H9 (cell line): ENCODE results near the gene ZNF136. TPM values are rescaled to one million over a fixed set of nuclear protein-coding genes. Genes with fewer than 3 reads are reported as not detected.

ENCODE experiments used
- DNase-seq: peaks from one replicate; pipeline ENCODE4 v3.0.0-alpha.2; 2017
- H2AFZ ChIP-seq: one replicate; pipeline ENCODE4 v1.6.1; 2013; ENCODE audit warnings: mild to moderate bottlenecking, low read length, control low read depth, moderate library complexity
- H2AK5ac ChIP-seq: 2 replicates; pipeline ENCODE4 v1.6.1; 2013; ENCODE audit warnings: low read length, control low read depth, mixed read lengths; ENCODE audit not compliant: insufficient read length
- H2BK120ac ChIP-seq: one replicate; pipeline ENCODE4 v1.6.1; 2013; ENCODE audit warnings: low read depth, mild to moderate bottlenecking, low read length, control low read depth, inconsistent platforms; ENCODE audit not compliant: poor library complexity, severe bottlenecking
- H2BK12ac ChIP-seq: 2 replicates; pipeline ENCODE4 v1.6.1; 2013; ENCODE audit warnings: low read length, control low read depth, mixed read lengths, low read depth; ENCODE audit not compliant: insufficient read length
- H2BK15ac ChIP-seq: 2 replicates; pipeline ENCODE4 v1.6.1; 2013; ENCODE audit warnings: low read depth, low read length, control low read depth
- H2BK20ac ChIP-seq: one replicate; pipeline ENCODE4 v1.6.1; 2013; ENCODE audit warnings: low read depth, mild to moderate bottlenecking, low read length, control low read depth, inconsistent platforms; ENCODE audit not compliant: poor library complexity, severe bottlenecking
- H2BK5ac ChIP-seq: 2 replicates; pipeline ENCODE4 v1.6.1; 2013; ENCODE audit warnings: low read length, control low read depth, mixed read lengths; ENCODE audit not compliant: insufficient read length
- H3K14ac ChIP-seq: 2 replicates; pipeline ENCODE4 v1.6.1; 2013; ENCODE audit warnings: low read length, control low read depth; ENCODE audit not compliant: insufficient read depth
- H3K18ac ChIP-seq: 2 replicates; pipeline ENCODE4 v1.6.1; 2013; ENCODE audit warnings: low read depth, mild to moderate bottlenecking, mixed read lengths, low read length, control low read depth; ENCODE audit not compliant: insufficient read length
- H3K23ac ChIP-seq: 2 replicates; pipeline ENCODE4 v1.6.1; 2013; ENCODE audit warnings: low read length, control low read depth, mixed read lengths, low read depth; ENCODE audit not compliant: insufficient read length
- H3K23me2 ChIP-seq: 2 replicates; pipeline ENCODE4 v1.6.1; 2013; ENCODE audit warnings: low read depth, mild to moderate bottlenecking, mixed read lengths, low read length, control low read depth; ENCODE audit not compliant: insufficient read length, poor library complexity, severe bottlenecking
- H3K27ac ChIP-seq: 2 replicates; pipeline ENCODE4 v1.5.1; 2013; ENCODE audit warnings: low read length, control low read depth, mixed read lengths, low read depth; ENCODE audit not compliant: insufficient read length
- H3K27me3 ChIP-seq: 2 replicates; pipeline ENCODE4 v1.6.1; 2013; ENCODE audit warnings: low read length, control low read depth, inconsistent platforms; ENCODE audit not compliant: insufficient read depth
- H3K4ac ChIP-seq: 2 replicates; pipeline ENCODE4 v1.6.1; 2013; ENCODE audit warnings: low read depth, mild to moderate bottlenecking, control low read depth, inconsistent platforms, low read length, moderate library complexity
- H3K4me1 ChIP-seq: 2 replicates; pipeline ENCODE4 v1.6.1; 2013; ENCODE audit warnings: low read length, control low read depth, inconsistent platforms; ENCODE audit not compliant: insufficient read depth
- H3K4me2 ChIP-seq: 2 replicates; pipeline ENCODE4 v1.6.1; 2013; ENCODE audit warnings: low read length, control low read depth, mixed read lengths; ENCODE audit not compliant: insufficient read length, insufficient read depth
- H3K56ac ChIP-seq: 2 replicates; pipeline ENCODE4 v1.6.1; 2013; ENCODE audit warnings: low read depth, mild to moderate bottlenecking, mixed read lengths, low read length, control low read depth; ENCODE audit not compliant: insufficient read length
- H3K79me1 ChIP-seq: 2 replicates; pipeline ENCODE4 v1.6.1; 2013; ENCODE audit warnings: low read depth, mild to moderate bottlenecking, moderate library complexity, low read length, control low read depth, inconsistent platforms; ENCODE audit not compliant: insufficient read depth, poor library complexity, severe bottlenecking
- H3K79me2 ChIP-seq: 2 replicates; pipeline ENCODE4 v1.6.1; 2013; ENCODE audit warnings: low read length, control low read depth, inconsistent platforms; ENCODE audit not compliant: insufficient read depth
- H3K9ac ChIP-seq: 2 replicates; pipeline ENCODE4 v1.6.1; 2013; ENCODE audit warnings: low read length, control low read depth, mixed read lengths; ENCODE audit not compliant: insufficient read length; ENCODE audit errors: extremely low read depth
- H3K9me3 ChIP-seq: one replicate; pipeline ENCODE4 v1.6.1; 2013; ENCODE audit warnings: low read depth, low read length, inconsistent platforms; ENCODE audit not compliant: control insufficient read depth
- H3T11ph ChIP-seq: one replicate; pipeline ENCODE4 v1.6.1; 2013; ENCODE audit warnings: mild to moderate bottlenecking, low read length, control low read depth, inconsistent platforms
- H4K20me1 ChIP-seq: one replicate; pipeline ENCODE4 v1.6.1; 2013; ENCODE audit not compliant: control insufficient read depth, insufficient read length, insufficient read depth
- H4K5ac ChIP-seq: 2 replicates; pipeline ENCODE4 v1.6.1; 2013; ENCODE audit warnings: low read depth, mild to moderate bottlenecking, mixed read lengths, low read length, control low read depth; ENCODE audit not compliant: insufficient read length
- H4K8ac ChIP-seq: replicated peaks from 2 replicates; pipeline ENCODE4 v1.6.1; 2013; ENCODE audit warnings: low read length, control low read depth, mixed read lengths, low read depth; ENCODE audit not compliant: insufficient read length
- H4K91ac ChIP-seq: 2 replicates; pipeline ENCODE4 v1.6.1; 2013; ENCODE audit warnings: low read depth, mild to moderate bottlenecking, moderate library complexity, mixed read lengths, low read length, control low read depth; ENCODE audit not compliant: insufficient read length
- H3K27ac Mint-ChIP-seq, 3 experiments: 2 replicates in 2 of 3; 3 replicates in 1 of 3; pipeline ENCODE4 v1.8.0; 2020 to 2021; ENCODE audit warnings: mixed read lengths in 3 of 3, mild to moderate bottlenecking in 1 of 3, moderate library complexity in 1 of 3
- H3K27me3 Mint-ChIP-seq: 2 replicates; pipeline ENCODE4 v1.8.0; 2021; ENCODE audit warnings: low read depth, mild to moderate bottlenecking, moderate library complexity, mixed read lengths
- H3K36me3 Mint-ChIP-seq, 3 experiments: 2 replicates in 2 of 3; 3 replicates in 1 of 3; pipeline ENCODE4 v1.8.0; 2020 to 2021; ENCODE audit warnings: low read depth in 3 of 3, mixed read lengths in 3 of 3; ENCODE audit not compliant: insufficient read depth in 1 of 3
- H3K4me1 Mint-ChIP-seq, 2 experiments: 2 replicates each; pipeline ENCODE4 v1.8.0; 2020; ENCODE audit warnings: mixed read lengths in 2 of 2
- H3K4me3 Mint-ChIP-seq, 2 experiments: 2 replicates in 1 of 2; 3 replicates in 1 of 2; pipeline ENCODE4 v1.8.0; 2020 to 2021; ENCODE audit warnings: mild to moderate bottlenecking in 2 of 2, mixed read lengths in 2 of 2, moderate library complexity in 1 of 2
- H3K9me3 Mint-ChIP-seq, 2 experiments: 2 replicates in 1 of 2; 3 replicates in 1 of 2; pipeline ENCODE4 v1.8.0; 2020; ENCODE audit warnings: mild to moderate bottlenecking in 2 of 2, mixed read lengths in 2 of 2, moderate library complexity in 1 of 2
- WGBS: extraction: QIAGEN DNeasy Blood & Tissue Kit; methylation state at CpG from one replicate; pipeline ENCODE4 v1.1.7; 2013; ENCODE audit warnings: missing lambda C conversion rate, low lambda C conversion rate, mixed read lengths; ENCODE audit not compliant: insufficient read length; ENCODE audit errors: extremely low coverage; 5-methylcytosine and 5-hydroxymethylcytosine counted together
- total RNA-seq: library from RNA; stranded (reverse); gene quantifications from 2 replicates; pipeline ENCODE4 v1.2.1, GENCODE V29; 2021
- TF ChIP-seq, protein P1 (sequence below): fragments of 200-600 bp; sonication (generic); conservative IDR thresholded peaks from 3 replicates; pipeline ENCODE4 v1.8.0; 2021; ENCODE audit warnings: antibody characterized with exemption, mild to moderate bottlenecking

ZNF136 gene
- total RNA-seq, 1 experiment from 2014 or later, result 10.8 TPM

DNA sequence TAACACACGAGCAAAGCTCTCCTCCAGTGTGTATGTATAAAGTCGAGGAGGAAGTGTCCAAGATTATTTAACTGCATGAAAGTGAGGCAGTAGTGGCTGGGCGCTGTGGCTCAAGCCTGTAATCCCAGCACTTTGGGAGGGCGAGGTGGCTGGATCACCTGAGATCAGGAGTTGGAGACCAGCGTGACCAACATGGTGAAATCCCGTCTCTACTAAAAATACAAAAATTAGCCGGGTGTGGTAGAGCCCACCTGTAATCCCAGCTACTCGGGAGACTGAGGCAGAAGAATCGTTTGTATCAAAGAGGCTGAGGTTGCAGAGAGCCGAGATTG is 21.5 kb upstream of the ZNF136 start:
- Histone ChIP-seq H3K23me2 (peaks cover 4% of the 10 kb centered on the region), H3K14ac (no peak overlapping the region), H2BK12ac (no peak overlapping the region), H3K18ac (no peak overlapping the region), H4K91ac (no peak overlapping the region), H3K4me2 (no peak overlapping the region), H3K23ac (no peak overlapping the region), H4K5ac (no peak overlapping the region), H3K9ac (no peak overlapping the region), H2BK15ac (no peak overlapping the region), H3K79me2 (no peaks in the 10 kb centered on the region; the same call in 1 of the 2 replicates), H3T11ph (no peak overlapping the region), H3K79me1 (no peaks in the 10 kb centered on the region), H2AFZ (no peak overlapping the region), H2BK120ac (no peak overlapping the region), H2AK5ac (no peak overlapping the region), H3K27ac (no peak overlapping the region), H3K9me3 (peaks cover 16% of the 10 kb centered on the region), H3K27me3 (no peaks in the 10 kb centered on the region), H3K4ac (no peak overlapping the region), H3K4me1 (no peaks in the 10 kb centered on the region), H3K56ac (no peak overlapping the region), H2BK5ac (no peak overlapping the region), H4K20me1 (no peaks in the 10 kb centered on the region), H4K8ac (no peak overlapping the region), H2BK20ac (no peak overlapping the region)
- H3K36me3 Mint-ChIP-seq, result peaks cover 54 to 57% (median 55%) of the 10 kb centered on the region in 3 experiments
- DNase-seq, result no peak
- peaks cover 33 to 35% of the 10 kb centered on the region in 2 experiments for H3K9me3 Mint-ChIP-seq
- H3K27me3 Mint-ChIP-seq, result no peaks in the 10 kb centered on the region; the same call in 1 of the 2 replicates
- no CpG with 5 or more reads among the region's 10 CpGs for WGBS
- TF ChIP-seq, protein P1, sequence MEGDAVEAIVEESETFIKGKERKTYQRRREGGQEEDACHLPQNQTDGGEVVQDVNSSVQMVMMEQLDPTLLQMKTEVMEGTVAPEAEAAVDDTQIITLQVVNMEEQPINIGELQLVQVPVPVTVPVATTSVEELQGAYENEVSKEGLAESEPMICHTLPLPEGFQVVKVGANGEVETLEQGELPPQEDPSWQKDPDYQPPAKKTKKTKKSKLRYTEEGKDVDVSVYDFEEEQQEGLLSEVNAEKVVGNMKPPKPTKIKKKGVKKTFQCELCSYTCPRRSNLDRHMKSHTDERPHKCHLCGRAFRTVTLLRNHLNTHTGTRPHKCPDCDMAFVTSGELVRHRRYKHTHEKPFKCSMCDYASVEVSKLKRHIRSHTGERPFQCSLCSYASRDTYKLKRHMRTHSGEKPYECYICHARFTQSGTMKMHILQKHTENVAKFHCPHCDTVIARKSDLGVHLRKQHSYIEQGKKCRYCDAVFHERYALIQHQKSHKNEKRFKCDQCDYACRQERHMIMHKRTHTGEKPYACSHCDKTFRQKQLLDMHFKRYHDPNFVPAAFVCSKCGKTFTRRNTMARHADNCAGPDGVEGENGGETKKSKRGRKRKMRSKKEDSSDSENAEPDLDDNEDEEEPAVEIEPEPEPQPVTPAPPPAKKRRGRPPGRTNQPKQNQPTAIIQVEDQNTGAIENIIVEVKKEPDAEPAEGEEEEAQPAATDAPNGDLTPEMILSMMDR, result no peak
- peak overlapping the region in 1 of 2 experiments; percentile 96; a peak in 3 of 5 replicates for H3K4me3 Mint-ChIP-seq
- peaks cover 27 to 31% of the 10 kb centered on the region in 2 experiments for H3K4me1 Mint-ChIP-seq
- peak overlapping the region in 2 of 3 experiments; percentile 28 to 67; a peak in 2 of 7 replicates for H3K27ac Mint-ChIP-seq
